B cell (primary cell): ENCODE data around the gene EPHB3.

Experiments used
- EZH2 ChIP-seq: IDR thresholded peaks from 2 replicates; pipeline ENCODE4 v1.6.1; 2012; ENCODE audit warnings: borderline replicate concordance, low read depth, mild to moderate bottlenecking, moderate library complexity, low read length; ENCODE audit not compliant: insufficient read depth, poor library complexity, severe bottlenecking
- TF ChIP-seq, protein P1 (sequence below): fragments of 200-600 bp; IDR thresholded peaks from one replicate; pipeline ENCODE4 v1.8.0; 2022; ENCODE audit warnings: antibody characterized with exemption, mild to moderate bottlenecking

- TF ChIP-seq, protein P1, sequence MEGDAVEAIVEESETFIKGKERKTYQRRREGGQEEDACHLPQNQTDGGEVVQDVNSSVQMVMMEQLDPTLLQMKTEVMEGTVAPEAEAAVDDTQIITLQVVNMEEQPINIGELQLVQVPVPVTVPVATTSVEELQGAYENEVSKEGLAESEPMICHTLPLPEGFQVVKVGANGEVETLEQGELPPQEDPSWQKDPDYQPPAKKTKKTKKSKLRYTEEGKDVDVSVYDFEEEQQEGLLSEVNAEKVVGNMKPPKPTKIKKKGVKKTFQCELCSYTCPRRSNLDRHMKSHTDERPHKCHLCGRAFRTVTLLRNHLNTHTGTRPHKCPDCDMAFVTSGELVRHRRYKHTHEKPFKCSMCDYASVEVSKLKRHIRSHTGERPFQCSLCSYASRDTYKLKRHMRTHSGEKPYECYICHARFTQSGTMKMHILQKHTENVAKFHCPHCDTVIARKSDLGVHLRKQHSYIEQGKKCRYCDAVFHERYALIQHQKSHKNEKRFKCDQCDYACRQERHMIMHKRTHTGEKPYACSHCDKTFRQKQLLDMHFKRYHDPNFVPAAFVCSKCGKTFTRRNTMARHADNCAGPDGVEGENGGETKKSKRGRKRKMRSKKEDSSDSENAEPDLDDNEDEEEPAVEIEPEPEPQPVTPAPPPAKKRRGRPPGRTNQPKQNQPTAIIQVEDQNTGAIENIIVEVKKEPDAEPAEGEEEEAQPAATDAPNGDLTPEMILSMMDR = no peak
- no peak for TF ChIP-seq EZH2
Measured at GRCh38 chr3:184616436-184616835, 54.9 kb downstream of the EPHB3 start.
